ENCODE results near the gene AQP12B.

The AQP12B gene

DNA sequence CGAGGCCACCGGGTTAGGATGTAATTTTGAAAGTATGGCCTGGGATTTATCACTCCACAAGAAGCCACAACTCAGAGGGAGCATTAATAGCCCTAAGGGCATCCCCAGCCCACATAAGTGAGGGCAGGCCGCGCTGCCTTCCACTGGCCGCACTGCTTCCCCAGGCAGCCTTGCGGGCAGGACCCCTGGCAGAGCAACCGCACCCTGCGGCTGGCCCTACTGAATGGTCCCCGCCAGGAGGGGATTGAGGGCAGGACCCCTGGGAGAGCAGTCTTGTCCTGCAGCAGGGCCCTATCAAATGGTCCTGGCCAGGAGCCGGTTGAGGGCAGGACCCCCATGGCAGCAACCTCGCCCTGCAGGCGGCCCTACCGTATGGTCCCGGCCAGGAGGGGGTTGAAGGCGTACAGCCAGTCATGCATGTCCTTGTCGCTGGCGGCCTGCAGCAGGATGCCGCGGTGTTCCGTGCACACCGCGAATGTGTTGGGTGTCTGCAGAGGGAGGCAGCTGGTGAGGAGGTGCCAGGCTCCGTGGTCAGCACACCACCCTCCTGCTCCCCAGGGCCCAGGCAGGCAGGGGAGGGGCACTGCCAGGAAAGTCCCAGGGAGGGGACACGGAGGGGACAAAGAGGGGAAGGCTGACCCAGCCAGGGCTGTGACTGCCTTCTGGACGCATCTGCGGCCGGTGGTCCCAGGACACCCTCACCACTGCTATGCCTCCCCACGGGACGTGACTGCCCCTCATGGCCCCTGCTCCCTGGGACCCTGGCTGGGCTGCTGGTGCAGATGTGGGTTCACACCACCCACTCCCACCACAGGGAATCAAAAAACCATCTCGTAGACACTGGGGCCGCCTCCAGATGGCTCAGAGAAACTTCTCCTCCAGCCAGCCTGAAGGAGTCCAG is 35.2 kb upstream of the AQP12B start:
- DNase-seq, result no peak

DNA sequence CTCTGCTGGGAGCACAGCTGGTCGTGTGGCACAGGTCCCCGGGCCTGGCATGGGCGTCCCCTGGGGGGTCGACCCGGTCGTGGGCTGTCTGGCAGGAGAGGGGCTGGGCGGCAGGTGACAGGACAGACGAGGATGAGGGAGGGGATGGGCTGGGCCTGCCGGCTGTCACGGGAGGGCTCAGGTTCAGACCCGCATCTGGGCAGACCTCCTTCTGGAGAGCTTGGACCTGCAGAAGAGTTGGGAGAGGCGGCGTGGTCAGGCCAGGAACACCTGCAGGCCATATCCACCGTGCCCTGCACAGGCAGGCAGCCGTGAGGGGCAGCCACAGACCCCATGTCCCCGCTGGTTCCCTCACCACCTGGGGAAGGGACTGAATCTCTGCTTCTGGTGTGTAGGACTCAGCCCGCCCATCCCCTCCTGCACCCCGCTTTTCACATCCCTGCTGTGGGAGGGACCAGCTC is 34.5 kb upstream of the AQP12B start:
- no peak for DNase-seq

DNA sequence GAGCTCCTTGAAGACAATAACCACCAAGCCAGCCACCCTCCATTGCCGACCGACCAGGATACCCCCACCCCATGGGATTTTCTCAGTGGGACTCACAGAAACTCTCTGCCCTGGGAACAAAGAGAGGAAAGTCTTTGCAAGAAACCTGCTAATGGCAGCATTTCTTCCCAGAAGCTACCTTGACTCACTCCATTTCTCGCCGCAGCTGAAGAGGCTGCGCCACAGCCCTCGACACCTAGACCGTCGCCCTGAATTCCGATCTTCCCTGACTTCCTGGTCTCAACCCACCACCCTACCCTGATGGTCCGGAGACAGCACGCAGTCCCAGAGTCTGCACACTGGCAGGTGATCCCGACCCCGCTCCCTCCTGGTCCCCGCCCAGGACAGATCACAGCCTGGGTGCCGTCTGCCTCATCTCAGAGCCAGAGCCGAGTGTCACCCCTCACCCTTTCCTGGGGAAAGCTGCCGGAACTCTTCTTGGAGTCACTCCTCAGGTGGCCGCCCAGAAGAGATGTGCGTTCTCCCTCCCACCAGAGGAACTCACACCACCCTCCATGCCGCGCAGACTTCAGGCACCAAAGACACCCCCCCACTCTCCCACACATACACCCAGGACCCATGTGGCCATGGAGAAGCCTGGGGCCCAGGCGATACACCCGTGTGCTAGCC is 33.6 kb upstream of the AQP12B start:
- DNase-seq, result no peak

DNA sequence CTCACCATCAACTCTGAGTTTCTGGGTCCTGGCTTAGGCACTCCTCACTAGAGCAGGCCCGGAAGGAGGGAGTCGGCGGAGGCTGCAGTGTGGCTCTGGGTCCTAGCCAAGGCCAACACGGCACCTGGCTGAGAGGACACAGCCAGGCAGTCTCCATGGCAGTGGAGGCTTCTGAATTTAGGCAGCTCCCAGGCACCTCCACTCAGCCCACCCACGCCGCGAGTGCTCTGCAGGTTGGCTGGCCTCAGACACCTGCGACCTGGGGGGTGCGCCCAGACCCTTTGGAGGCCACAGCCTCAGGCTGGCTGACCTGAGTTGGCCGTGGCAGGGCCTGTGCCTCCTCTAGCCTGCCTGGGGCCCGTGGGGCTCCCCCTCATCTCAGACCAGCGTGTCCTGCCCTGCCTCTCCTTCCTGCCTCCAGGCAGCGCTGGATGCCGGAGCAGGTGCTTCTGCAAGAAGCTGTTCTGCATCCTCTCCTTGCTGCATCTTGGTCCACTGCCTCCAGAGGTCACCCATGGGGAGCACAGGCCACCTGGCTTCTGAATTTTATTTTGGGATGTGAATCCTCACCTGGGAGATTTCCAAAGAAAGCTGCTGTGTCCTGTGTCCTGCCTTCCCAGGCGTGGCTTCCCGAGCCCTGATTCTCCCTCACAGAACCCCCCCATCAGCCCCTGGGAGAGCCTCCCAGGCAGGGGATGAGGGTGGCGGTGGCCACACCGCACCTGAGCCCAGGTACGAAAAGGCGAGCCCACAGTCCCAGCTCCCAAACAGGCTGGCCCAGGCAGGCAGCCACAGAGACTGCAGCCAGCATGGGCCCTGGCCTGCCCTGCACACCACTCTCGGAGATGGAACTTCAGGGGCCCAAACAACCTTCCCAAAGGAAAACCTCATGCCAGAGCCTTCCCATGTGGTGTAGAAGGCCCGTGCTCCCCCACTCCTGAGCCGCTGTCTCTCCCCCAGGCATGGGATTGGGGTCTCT is 32.4 kb upstream of the AQP12B start:
- no peak for DNase-seq

DNA sequence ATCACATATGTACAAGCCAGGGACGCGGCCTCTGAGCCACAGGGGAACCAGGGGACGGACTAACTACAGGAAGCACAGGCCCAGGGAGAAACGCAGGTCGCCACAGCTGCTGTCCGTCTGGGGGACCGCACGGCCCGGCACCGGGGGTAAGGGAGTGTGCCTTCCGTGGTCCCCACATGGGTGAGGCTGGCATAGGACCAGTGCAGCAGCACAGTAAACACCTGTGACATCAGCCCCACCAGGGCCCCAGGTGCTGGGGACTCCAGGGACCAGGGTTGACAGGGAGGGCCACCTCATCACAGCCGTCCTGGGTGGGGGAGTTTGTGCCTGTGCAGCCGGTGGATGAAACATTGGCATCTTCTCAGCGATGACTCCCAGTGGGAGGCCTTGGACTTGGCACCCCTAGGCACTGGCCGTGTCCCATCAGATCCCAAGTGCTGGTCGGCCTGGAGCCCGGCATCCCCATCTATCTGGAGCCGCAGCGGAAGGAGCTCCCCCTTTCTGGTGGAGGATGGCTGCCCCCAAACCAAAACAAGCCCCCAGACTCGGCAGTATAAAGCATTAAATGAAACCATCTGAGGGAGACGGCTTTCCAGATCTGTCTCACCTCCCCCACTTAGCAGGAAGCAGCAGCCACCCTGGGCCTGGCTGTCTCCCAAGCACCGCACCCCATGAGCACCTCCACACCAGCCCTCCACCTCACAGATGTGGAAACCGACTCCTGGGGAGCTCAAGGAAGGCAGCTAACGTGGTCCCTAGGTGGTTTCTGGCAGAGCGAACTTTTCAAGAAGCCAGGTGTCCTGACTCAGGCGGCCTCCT is 31.5 kb upstream of the AQP12B start:
- DNase-seq, result no peak

DNA sequence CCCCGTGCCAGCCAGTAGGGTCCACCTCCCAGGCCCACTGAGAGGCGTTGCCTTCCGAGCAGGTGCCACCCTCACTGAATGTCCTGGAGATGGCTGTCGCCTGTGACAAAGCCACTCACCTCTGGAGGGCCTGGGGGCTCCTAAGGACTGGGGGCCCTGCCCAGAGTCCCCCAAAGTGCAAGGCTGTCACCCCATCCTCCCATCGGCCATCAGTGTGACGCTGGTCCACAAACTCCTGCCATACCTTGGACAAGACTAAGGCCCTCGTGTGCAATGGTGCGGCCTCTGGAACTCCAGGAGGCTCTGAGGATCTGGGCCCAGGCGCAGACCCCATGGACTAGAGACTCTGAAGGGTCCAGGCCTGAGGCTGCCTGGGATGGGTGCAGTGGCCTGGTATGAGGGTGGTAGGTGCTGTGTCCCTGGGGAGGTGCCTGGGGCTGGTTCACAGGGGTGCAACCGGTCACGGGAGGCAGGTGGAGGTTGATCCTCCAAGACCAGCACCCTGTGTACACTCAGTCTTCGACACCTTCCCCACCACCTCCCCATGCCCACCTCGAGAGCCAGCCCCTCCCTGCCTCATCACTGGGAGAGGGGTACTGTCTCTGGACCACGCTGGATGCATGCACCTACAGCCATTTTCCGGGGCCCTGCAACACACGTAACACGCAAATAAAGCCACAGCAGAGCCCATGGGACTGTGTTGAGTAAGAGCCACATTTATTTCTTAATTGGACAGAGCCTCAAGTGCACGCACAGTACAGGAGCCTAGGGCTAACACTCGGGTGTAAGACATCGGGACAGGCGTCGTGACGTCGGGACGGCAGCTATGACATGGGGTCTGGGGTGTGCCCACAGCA is 30.6 kb upstream of the AQP12B start:
- DNase-seq, result no peak

DNA sequence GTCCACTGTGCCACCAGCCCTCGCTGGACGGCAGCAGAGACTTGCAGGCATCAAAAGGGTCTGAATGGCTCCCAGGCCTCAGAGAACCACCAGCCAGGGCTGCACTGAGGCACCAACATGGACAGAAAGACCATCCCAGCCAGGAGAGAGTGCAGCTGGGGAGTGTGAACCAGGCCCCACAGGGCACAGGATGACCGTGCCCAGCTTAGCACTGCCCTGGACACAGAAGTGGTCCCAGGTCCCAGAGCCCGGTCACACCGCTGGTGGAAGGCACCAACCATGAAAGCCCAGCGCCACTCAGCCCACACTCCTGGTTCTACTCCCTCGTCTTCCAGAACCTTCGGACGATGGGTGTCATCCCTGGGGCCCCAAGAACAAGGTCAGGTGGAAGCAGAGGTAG is 29.4 kb upstream of the AQP12B start:
- DNase-seq, result no peak

DNA sequence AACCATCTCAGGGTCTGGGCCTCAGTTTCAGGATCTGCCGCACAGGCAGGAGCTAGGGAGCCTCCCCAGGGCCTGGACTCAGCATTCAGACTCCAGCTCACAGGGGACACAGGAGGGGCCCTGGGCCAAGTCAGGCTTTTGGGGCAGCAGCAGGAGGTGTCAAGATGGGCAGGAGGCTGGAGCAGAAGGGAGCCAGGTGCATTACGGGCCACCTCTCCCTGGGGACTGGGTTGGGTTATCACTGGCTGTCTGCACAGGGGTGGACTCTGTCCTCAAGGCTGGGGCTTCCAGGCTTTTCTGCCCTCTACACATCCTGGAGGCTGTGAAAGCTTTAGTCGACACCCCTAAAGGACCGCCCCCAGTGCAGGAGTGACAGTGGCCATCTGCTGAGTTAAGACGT is 29.0 kb upstream of the AQP12B start:
- no peak for DNase-seq

DNA sequence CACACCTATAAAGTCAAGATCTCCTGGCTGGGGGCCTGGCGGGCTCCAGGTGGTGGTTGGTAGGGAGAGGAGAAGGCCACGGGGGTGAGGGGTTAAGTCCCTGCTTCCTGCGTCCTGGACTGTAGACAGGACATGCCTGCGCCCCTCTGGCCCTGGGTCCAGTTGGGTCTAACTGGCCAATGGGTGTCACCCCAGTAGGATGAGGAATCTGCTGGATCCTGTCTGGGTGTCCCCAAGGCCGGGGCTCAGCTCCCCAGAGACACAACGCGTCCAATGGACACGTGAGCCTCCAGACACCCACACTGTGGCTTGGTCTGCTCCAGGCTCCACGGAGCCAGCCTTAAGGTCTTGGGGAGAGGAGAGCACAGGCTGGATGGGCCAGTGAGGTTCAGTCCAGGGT is 28.6 kb upstream of the AQP12B start:
- DNase-seq, result no peak

DNA sequence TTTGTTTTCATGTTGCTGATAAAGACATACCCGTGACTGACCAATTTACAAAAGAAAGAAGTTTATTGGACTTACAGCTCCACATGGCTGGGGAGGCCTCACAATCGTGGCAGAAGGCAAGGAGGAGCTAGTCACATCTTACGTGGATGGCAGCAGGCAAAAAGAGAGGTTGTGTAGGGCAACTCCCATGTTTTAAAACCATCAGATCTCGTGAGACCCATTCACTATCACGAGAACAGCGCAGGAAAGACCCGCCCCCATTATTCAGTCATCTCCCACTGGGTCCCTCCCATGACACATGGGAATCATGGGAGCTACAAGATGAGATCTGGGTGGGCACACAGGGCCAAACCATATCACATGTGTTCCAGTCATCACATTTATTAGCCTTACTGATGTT is 25.8 kb upstream of the AQP12B start:
- DNase-seq, result no peak

DNA sequence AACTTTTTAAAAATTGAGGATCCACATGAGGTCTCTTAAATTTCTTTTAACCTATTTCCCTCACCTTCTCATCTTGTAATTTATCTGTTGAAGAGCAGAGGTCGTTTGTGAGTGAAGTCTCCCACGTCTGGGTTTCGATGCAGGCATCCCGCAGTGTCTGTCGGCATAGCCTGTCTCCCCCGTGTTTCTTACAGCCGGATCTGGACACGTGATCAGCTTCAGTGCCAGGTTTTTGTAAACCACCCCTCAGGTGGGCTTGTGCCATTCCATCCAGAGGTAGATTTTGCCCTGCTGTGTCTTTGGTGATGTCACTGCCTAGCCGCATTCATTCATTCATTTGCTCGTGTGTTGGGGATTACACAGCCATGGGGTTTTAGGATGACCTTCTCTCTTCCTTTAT is 25.1 kb upstream of the AQP12B start:
- DNase-seq, result no peak

DNA sequence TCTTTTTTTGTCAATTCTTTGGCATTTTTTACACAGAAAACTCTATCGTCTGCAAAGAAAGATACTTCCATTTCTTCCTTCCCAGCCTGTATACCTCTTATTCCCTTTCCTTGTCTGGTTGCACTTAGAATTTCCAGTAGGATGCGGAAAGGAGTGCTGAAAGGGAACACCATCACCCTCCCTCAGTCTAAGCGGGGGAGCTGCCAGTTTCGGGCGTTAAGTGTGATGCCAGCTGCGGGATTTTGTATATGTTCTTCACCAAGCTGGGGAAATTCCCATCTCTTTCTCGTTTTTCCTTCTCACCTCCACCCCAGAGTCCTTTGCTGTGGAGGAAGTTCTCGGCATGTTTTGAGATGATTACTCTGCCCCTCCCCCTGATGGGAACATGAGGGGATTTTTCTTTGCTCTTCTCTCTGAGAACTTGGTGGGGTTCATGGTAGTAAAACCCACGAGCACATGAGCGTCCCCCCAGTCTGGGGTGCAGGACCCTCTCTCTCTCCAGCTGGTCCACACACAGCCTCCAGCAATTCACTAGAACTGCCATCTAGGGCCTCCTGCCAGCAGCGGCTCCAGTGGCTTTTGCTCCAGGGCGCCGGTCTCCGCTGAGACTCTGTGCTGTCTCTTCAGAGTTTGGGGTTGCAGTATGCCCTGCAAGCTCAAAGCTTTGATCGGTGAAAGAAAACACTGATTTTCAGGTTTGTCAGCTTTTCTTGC is 24.5 kb upstream of the AQP12B start:
- DNase-seq, result no peak

DNA sequence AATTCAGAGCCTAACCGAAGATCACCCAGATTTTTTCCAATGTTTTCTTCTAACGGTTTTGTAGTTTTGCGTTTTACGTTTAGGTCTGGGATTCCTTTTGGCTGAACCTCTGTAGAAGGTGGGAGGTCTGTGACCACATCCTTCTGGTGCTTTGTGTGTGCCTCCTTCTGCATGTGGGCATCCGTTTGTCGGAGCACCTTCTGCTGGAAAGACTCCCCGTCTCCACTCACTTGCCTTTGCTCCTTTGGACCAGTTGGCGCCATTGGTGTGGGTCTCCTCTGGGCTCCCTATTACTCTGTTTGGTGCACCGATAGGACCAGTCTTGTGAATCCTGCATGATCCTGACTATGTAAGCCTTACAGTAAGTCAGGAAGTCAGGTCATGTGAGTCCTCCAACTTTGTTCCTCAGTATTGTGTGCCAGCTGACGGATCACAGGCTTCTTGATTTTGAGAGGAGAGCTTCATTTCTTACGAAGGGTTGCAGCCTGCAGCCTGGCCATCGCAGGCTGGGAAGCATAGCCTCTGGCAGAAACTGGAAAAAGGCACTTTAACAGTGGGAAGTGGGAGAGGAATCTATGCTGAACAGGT is 22.6 kb upstream of the AQP12B start:
- DNase-seq, result no peak

DNA sequence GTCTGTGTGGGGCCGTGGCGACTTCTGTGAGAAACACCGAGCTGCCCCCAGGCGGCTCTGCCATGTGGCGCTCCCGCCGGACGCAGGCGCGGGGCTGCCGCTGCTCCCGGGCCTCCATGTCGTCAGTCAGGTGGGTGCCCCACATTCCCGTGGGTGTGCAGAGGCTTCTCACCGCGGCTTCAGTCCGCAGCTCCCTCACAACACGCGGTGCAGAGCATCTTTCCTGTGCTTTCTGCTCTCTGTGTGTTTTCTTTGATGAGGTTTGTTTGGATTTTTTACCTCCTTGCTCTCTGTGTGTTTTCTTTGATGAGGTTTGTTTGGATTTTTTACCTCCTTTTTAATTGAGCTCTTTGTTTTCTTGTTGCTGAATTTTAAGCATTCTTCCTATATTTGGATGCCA is 22.0 kb upstream of the AQP12B start:
- no peak for DNase-seq

DNA sequence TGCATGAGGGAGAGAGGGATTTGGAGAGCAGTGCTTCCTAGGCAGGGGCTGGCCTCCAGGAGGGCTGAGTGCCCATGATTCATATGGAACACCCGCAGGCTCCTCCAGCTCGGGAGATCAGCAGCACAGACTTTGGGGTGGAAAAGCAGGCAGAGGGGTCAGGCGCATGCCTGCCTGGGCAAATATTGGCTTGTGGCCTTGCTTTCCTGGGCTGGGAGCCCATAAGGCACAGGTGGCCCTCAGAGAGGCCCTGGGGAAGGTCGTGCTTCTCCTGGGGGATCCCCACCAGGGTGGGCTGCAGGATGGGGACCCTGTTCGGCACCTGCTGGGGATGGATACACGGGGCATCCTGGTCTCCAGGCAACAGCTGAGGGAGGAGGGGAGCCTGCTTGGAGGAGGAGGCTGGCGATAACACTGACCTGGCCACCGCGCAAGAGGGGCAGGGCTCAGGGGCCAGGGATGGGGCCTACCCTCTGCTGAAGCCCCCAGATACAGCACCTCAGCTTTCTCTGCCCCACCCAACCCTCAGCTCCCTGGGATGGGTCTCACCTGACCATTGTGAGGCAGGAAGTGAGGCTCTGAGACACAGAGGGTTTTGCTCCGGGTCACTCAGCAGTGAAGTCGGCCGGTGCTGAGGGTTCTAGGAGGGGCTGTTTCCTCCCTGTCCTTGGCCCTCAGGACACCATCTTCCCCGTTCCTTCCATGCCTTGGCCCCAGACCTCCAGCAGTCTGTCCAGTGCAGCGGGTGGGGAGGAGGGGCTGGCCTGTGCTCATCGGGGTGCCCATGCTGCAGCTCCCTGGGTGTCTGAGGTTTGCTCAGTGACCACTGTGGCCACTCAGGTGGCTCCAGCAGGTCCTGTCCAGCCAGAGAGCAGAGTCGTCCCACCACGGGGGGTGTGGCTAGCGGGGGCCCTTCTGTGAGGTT is 21.0 kb upstream of the AQP12B start:
- no peak for DNase-seq

DNA sequence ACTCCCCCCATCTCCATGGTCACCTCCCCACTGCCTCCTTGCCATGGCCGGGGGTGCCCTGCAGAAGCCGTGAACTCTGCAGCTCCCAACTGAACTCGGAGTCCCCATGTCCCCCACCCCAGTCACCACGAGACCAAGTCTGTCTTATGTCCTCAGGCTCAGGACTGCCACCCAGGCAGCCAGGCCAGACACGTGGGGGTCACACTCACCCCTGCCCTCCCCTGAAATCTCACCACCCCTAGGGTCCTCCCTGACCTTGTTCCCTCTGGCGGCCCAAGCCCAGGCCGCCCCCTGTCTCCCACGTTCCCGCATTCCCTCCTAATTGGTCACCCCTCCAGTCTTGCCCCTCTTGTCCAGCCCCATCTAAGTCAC is 19.9 kb upstream of the AQP12B start:
- DNase-seq, result no peak

DNA sequence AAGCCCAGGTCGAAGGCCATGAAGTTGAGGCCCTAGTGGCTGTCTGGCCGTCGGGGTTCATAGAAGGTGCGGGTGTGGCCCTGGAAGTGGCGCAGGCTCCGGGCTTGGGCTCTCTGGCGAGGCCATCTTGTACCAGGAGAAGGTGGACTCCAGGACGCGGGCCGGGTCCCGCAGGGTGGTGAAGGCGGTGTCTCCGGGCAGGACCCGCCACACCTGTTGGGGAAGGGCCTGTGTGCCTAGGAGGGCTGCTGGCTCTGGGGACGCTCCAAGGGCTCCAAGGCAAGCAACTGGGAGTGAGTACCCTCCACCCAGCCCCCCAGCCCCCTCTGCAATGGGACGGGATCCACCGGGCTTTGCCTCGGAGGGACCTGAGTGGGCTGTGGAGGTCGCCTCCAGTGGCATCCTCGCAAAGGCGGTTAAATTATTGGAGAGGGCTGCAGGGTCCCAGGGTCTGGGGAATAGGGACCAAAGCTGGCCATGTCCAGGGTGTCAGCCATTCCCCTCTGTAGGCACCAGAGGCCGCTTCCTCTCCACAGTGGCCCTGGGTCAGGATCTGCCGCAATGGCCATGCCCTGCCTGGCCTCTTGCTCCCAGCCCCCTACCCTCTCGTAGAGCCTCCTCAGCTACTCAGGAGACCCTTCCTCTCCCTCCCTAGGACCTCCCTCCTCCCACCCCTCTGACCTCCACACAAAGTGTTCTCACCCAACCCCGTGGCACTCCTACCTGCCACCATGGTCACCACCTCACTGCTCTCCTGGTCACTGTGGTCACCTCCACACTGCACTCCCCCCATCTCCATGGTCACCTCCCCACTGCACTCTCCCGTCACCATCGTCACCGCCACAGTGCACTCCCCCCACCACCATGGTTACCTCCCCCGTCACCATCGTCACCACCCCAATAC is 19.3 kb upstream of the AQP12B start:
- DNase-seq, result no peak
